ENCODE data around the gene GNAQ. TPM values are rescaled to one million over a fixed set of nuclear protein-coding genes. Genes with fewer than 3 reads are reported as not detected.

GNAQ gene
- total and polyA plus RNA-seq, 2 donors from 2014 or later = 16.2 to 83.4 TPM

DNA sequence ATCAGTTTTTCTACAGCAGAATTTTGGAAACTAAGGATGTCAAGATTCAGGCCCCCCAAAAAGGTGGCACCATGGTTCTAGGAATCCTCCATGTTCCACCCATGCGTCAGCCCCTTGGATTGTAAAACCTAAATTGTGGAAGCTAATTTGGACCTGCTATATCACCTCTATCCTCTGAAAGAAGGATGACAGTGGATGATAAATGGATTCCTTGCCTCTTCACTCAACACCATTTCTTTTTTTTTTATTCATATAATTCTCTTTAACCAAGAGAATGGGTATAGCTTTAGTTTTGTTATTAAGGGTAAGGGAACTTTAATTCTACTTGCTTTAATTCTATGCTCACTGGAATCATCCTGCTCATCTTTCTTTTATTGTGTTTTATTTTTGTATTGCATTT is 71.8 kb downstream of the GNAQ start:
- Histone ChIP-seq H3K9ac (ENCODE audit: low read length in 3 of 3) (no peak overlapping the region), H3K27ac (ENCODE audit: low read depth in 2 of 2, low read length in 2 of 2) (no peak overlapping the region), H3K4me1 (ENCODE audit: control insufficient read depth in 2 of 3, insufficient read depth in 2 of 3, low read depth in 1 of 3, low read length in 3 of 3) (peaks cover 2 to 14% (median 8%) of the 10 kb centered on the region in 3 donors), H3K36me3 (ENCODE audit: control insufficient read depth in 2 of 3, insufficient read depth in 3 of 3, low read length in 3 of 3) (no peaks in the 10 kb centered on the region), H3K9me3 (ENCODE audit: control insufficient read depth in 2 of 3, insufficient read depth in 1 of 3, low read length in 3 of 3) (no peaks in the 10 kb centered on the region), H3K4me3 (ENCODE audit: low read length in 3 of 3) (no peak overlapping the region), H3K27me3 (ENCODE audit: control insufficient read depth, insufficient read depth, low read length) (no peaks in the 10 kb centered on the region)
- DNase-seq (no peak), FAIRE-seq (no peak)
- intact Hi-C loops (cut with DNase I) = no loop called here
- TF ChIP-seq, protein P1, sequence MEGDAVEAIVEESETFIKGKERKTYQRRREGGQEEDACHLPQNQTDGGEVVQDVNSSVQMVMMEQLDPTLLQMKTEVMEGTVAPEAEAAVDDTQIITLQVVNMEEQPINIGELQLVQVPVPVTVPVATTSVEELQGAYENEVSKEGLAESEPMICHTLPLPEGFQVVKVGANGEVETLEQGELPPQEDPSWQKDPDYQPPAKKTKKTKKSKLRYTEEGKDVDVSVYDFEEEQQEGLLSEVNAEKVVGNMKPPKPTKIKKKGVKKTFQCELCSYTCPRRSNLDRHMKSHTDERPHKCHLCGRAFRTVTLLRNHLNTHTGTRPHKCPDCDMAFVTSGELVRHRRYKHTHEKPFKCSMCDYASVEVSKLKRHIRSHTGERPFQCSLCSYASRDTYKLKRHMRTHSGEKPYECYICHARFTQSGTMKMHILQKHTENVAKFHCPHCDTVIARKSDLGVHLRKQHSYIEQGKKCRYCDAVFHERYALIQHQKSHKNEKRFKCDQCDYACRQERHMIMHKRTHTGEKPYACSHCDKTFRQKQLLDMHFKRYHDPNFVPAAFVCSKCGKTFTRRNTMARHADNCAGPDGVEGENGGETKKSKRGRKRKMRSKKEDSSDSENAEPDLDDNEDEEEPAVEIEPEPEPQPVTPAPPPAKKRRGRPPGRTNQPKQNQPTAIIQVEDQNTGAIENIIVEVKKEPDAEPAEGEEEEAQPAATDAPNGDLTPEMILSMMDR (IDR thresholded peaks at IDR 0.05; ENCODE audit: borderline replicate concordance, extremely low read depth, insufficient read depth) = no peak

DNA sequence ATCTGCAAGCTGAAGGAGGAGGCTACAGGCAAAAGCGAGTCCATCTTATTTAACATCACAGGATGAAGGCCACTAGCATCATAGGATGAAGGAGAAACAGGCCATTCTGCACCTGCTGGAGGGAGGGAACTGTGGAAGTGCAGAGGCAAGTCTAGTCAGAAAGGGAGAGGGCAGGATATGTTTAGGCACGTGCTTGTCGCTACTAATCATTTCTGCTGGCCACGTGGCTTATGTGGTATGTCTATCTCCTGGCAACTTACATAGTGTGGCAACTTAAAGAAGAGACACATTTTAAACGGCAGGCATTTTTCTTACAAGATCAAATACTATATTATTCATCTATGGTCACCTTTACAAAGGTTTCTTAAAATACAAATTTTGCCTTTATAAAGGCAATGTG is 74.0 kb downstream of the GNAQ start:
- no peak overlapping the region for H3K9ac ChIP-seq (ENCODE audit: low read length in 3 of 3)
- H3K9me3 ChIP-seq (ENCODE audit: control insufficient read depth in 2 of 3, insufficient read depth in 1 of 3, low read length in 3 of 3) = no peaks in the 10 kb centered on the region
- intact Hi-C loops (cut with DNase I) = no loop called here
- no peaks in the 10 kb centered on the region for H3K27me3 ChIP-seq (ENCODE audit: control insufficient read depth, insufficient read depth, low read length)
- no peak overlapping the region for H3K27ac ChIP-seq (ENCODE audit: low read depth in 2 of 2, low read length in 2 of 2)
- DNase-seq (no peak), FAIRE-seq (no peak)
- TF ChIP-seq, protein P1 (IDR thresholded peaks at IDR 0.05; ENCODE audit: borderline replicate concordance, extremely low read depth, insufficient read depth) = no peak
- no peaks in the 10 kb centered on the region for H3K36me3 ChIP-seq (ENCODE audit: control insufficient read depth in 2 of 3, insufficient read depth in 3 of 3, low read length in 3 of 3)
- H3K4me1 ChIP-seq (ENCODE audit: control insufficient read depth in 2 of 3, insufficient read depth in 2 of 3, low read depth in 1 of 3, low read length in 3 of 3) = peaks cover 6 to 19% (median 18%) of the 10 kb centered on the region in 3 donors
- no peak overlapping the region for H3K4me3 ChIP-seq (ENCODE audit: low read length in 3 of 3)

DNA sequence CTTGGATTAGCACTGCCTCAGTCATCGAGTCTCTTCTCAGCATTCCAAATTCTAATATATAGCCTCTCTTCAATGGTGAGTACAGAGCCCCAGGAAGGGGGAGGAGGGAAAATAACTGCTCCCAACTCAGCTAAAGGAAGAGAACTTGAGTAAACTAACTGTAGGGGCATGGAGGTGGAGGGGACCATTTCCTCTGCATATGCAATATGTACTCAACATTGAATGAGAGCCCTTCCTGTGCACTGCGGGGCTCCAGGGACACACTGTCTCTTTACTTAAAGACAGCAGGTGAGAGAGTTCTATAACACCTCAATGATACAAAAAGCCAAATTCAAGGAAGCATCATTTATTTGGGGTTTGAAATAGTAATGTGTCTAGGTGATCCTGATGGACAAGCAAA is 75.1 kb downstream of the GNAQ start:
- Histone ChIP-seq H3K9me3 (ENCODE audit: control insufficient read depth in 2 of 3, insufficient read depth in 1 of 3, low read length in 3 of 3) (no peaks in the 10 kb centered on the region), H3K4me1 (ENCODE audit: control insufficient read depth in 2 of 3, insufficient read depth in 2 of 3, low read depth in 1 of 3, low read length in 3 of 3) (peaks cover 5 to 19% (median 18%) of the 10 kb centered on the region in 3 donors), H3K36me3 (ENCODE audit: control insufficient read depth in 2 of 3, insufficient read depth in 3 of 3, low read length in 3 of 3) (no peaks in the 10 kb centered on the region), H3K27ac (ENCODE audit: low read depth in 2 of 2, low read length in 2 of 2) (no peak overlapping the region), H3K9ac (ENCODE audit: low read length in 3 of 3) (no peak overlapping the region), H3K27me3 (ENCODE audit: control insufficient read depth, insufficient read depth, low read length) (no peaks in the 10 kb centered on the region), H3K4me3 (ENCODE audit: low read length in 3 of 3) (no peak overlapping the region)
- no peak for DNase-seq
- FAIRE-seq = no peak
- intact Hi-C loops (cut with DNase I) = no loop called here
- TF ChIP-seq, protein P1 (IDR thresholded peaks at IDR 0.05; ENCODE audit: borderline replicate concordance, extremely low read depth, insufficient read depth) = no peak

DNA sequence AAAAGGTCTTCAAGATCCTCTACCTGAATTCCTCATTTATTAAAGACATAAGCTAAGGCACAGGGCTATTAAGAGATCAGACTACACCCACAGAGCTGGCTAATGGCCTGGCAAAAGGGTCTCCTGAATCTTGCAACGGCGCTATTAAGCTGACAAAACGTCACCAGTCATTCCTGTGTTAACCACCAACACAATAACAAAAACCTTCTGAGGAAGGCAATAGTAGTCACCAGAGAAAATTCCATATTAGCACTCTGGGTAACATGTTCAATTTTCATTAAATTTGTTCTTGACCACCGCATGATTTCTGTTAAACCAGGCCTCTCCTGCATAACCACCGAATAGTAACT is 77.0 kb downstream of the GNAQ start:
- FAIRE-seq (no peak), DNase-seq (no peak)
- Histone ChIP-seq H3K36me3 (ENCODE audit: control insufficient read depth in 2 of 3, insufficient read depth in 3 of 3, low read length in 3 of 3) (no peaks in the 10 kb centered on the region), H3K4me1 (ENCODE audit: control insufficient read depth in 2 of 3, insufficient read depth in 2 of 3, low read depth in 1 of 3, low read length in 3 of 3) (peaks cover 3 to 16% (median 5%) of the 10 kb centered on the region in 3 donors), H3K27me3 (ENCODE audit: control insufficient read depth, insufficient read depth, low read length) (no peaks in the 10 kb centered on the region), H3K27ac (ENCODE audit: low read depth in 2 of 2, low read length in 2 of 2) (no peak overlapping the region), H3K4me3 (ENCODE audit: low read length in 3 of 3) (no peak overlapping the region), H3K9ac (ENCODE audit: low read length in 3 of 3) (no peak overlapping the region), H3K9me3 (ENCODE audit: control insufficient read depth in 2 of 3, insufficient read depth in 1 of 3, low read length in 3 of 3) (no peaks in the 10 kb centered on the region)
- intact Hi-C loops (cut with DNase I) = no loop called here
- TF ChIP-seq, protein P1 (IDR thresholded peaks at IDR 0.05; ENCODE audit: borderline replicate concordance, extremely low read depth, insufficient read depth) = no peak
